ENCODE results near the gene STX2.

DNA sequence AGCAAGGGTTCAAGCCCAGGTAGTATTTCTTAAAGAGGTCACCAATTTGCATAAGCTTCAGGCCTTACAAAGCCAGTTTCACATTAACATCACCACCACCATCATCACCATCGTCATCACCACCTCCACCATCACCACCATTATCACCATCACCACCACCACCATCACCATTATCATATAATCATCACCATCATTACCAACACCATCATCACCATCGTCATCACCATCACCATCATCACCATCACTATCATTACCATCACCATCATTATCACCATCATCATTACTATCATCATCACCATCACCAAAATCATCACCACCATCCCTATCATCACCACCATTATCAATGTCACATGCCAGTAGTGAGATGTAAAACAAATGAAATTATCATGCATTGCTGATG is 72.6 kb downstream of the STX2 start:
- TF ChIP-seq JUN (IDR thresholded peaks at IDR 0.05; ENCODE audit: borderline replicate concordance, insufficient read depth, insufficient read length, low read depth) (no peak), EZH2 (IDR thresholded peaks at IDR 0.05; ENCODE audit: borderline replicate concordance, low read depth, low read length, severe bottlenecking) (no peak)
- TF ChIP-seq, protein P1, sequence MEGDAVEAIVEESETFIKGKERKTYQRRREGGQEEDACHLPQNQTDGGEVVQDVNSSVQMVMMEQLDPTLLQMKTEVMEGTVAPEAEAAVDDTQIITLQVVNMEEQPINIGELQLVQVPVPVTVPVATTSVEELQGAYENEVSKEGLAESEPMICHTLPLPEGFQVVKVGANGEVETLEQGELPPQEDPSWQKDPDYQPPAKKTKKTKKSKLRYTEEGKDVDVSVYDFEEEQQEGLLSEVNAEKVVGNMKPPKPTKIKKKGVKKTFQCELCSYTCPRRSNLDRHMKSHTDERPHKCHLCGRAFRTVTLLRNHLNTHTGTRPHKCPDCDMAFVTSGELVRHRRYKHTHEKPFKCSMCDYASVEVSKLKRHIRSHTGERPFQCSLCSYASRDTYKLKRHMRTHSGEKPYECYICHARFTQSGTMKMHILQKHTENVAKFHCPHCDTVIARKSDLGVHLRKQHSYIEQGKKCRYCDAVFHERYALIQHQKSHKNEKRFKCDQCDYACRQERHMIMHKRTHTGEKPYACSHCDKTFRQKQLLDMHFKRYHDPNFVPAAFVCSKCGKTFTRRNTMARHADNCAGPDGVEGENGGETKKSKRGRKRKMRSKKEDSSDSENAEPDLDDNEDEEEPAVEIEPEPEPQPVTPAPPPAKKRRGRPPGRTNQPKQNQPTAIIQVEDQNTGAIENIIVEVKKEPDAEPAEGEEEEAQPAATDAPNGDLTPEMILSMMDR (IDR thresholded peaks at IDR 0.05; ENCODE audit: extremely low read depth in 1 of 2, insufficient read depth in 1 of 2, low read depth in 1 of 2, low read length in 2 of 2), result no peak
